Muscle layer of colon (tissue), 2 donors: ENCODE data around the gene CCL5.

Source experiments
- H3K27ac ChIP-seq: one replicate; pipeline ENCODE4 v1.7.0; 2013; ENCODE audit warnings: low read depth, mild to moderate bottlenecking, low read length, moderate library complexity
- H3K27me3 ChIP-seq, 2 donors: one replicate each; pipeline ENCODE4 v1.7.0; 2013; ENCODE audit warnings: low read length in 2 of 2, mild to moderate bottlenecking in 2 of 2; ENCODE audit not compliant: insufficient read depth in 2 of 2, control insufficient read depth in 1 of 2
- H3K36me3 ChIP-seq: one replicate; pipeline ENCODE4 v1.7.0; 2013; ENCODE audit warnings: mild to moderate bottlenecking, low read length; ENCODE audit not compliant: insufficient read depth
- H3K4me1 ChIP-seq: one replicate; pipeline ENCODE4 v1.7.0; 2013; ENCODE audit warnings: mild to moderate bottlenecking, low read length; ENCODE audit not compliant: insufficient read depth
- H3K4me3 ChIP-seq, 2 donors: one replicate each; pipeline ENCODE4 v1.7.0; 2013; ENCODE audit warnings: low read length in 2 of 2, low read depth in 1 of 2, mild to moderate bottlenecking in 1 of 2, moderate library complexity in 1 of 2
- H3K9ac ChIP-seq: one replicate; pipeline ENCODE4 v1.7.0; 2013; ENCODE audit warnings: low read length
- H3K9me3 ChIP-seq: one replicate; pipeline ENCODE4 v1.7.0; 2013; ENCODE audit warnings: mild to moderate bottlenecking, low read length
- donor health status: abdominal sarcoma.
- donor health status: Adenocarcinoma of cecum.

Gene CCL5

GRCh38 chr17:35825206-35825605, 55.0 kb downstream of the CCL5 start:
- Histone ChIP-seq H3K4me1 (no peaks in the 10 kb centered on the region), H3K9ac (no peak overlapping the region), H3K4me3 (no peak overlapping the region), H3K9me3 (no peaks in the 10 kb centered on the region), H3K27ac (no peak overlapping the region), H3K36me3 (peaks cover 65% of the 10 kb centered on the region), H3K27me3 (no peaks in the 10 kb centered on the region)
